K562 (cell line): ENCODE data around the gene YBX1. TPM values are rescaled to one million over a fixed set of nuclear protein-coding genes. Genes with fewer than 3 reads are reported as not detected.
"Not testable (repeated sequence)": the region's sequence is repeated elsewhere in the genome, so short reads cannot be mapped to it uniquely, and the experiment has no call there.

Experiments used
- ATAC-seq: fragments of 200-7000 bp; cut with Tn5 transposase; 3 replicates; pipeline ENCODE4 v1.9.1; 2020; ENCODE audit warnings: moderate library complexity
- BruUV-seq: library from RNA; stranded (reverse); fragments of 400-500 nt; replicated peaks from 2 replicates; lab custom pipeline; 2021; lab: Mats Ljungman, UMichigan
- CTCF ChIA-PET: fragments of 300-600 bp; formaldehyde crosslinking; extraction: SDS; loops from one replicate; lab custom pipeline; 2021; ENCODE audit warnings: low intra/inter-chr PET ratio; lab: Yijun Ruan, JAX
- POLR2A ChIA-PET: fragments of 300-600, 350-650 bp; sonication (Branson Sonifier 250); formaldehyde crosslinking; extraction: SDS; loops from one replicate; lab custom pipeline; 2021; ENCODE audit warnings: antibody characterized with exemption, inconsistent platforms; lab: Yijun Ruan, JAX
- DNase-seq, 4 experiments: peaks; one replicate each; pipeline versions ENCODE4 v3.0.0 to v3.0.0-alpha.2; 2011 to 2018; ENCODE audit warnings: low spot score in 3 of 4, mixed read lengths in 3 of 4; ENCODE audit errors: extremely low read depth in 1 of 4
- FAIRE-seq: peaks from 2 replicates; lab custom pipeline; 2011; peaks lifted over from hg19 to GRCh38; lab: Jason Lieb, UNC
- H2AFZ ChIP-seq: 2 replicates; pipeline ENCODE4 v1.6.0; 2011; ENCODE audit warnings: low read depth, low read length, control low read depth, inconsistent platforms
- H3K27ac ChIP-seq: fragments of 200-600 bp; 3 replicates; pipeline ENCODE4 v1.8.0; 2011; ENCODE audit warnings: low read depth, mild to moderate bottlenecking, control low read depth, inconsistent platforms, low read length, moderate library complexity, mixed read lengths; ENCODE audit errors: extremely low read depth
- H3K27me3 ChIP-seq, 2 experiments: fragments of 300-600 bp in 1 of 2; 2 replicates in 1 of 2; 3 replicates in 1 of 2; pipeline versions ENCODE4 v1.6.0 to v1.8.0; 2011; ENCODE audit warnings: inconsistent platforms in 2 of 2, low read length in 2 of 2, mild to moderate bottlenecking in 1 of 2, mixed read lengths in 1 of 2, moderate library complexity in 1 of 2; ENCODE audit not compliant: control insufficient read depth in 2 of 2, insufficient read depth in 2 of 2
- H3K36me3 ChIP-seq: fragments of 300-600 bp; 3 replicates; pipeline ENCODE4 v1.8.0; 2011; ENCODE audit warnings: mild to moderate bottlenecking, low read length, inconsistent platforms; ENCODE audit not compliant: control insufficient read depth, insufficient read depth
- H3K4me1 ChIP-seq, 2 experiments: fragments of 200-600 bp in 1 of 2; replicated peaks in 1 of 2; 2 replicates in 1 of 2; 3 replicates in 1 of 2; pipeline versions ENCODE4 v1.5.1 to v1.8.0; 2011; ENCODE audit warnings: inconsistent platforms in 2 of 2, low read length in 2 of 2, mild to moderate bottlenecking in 1 of 2, mixed read lengths in 1 of 2, moderate library complexity in 1 of 2; ENCODE audit not compliant: control insufficient read depth in 2 of 2, insufficient read depth in 2 of 2
- H3K4me2 ChIP-seq: 2 replicates; pipeline ENCODE4 v1.6.1; 2011; ENCODE audit warnings: low read length, control low read depth, inconsistent platforms, mixed read lengths; ENCODE audit not compliant: insufficient read depth
- H3K4me3 ChIP-seq: fragments of 200-600 bp; sonication (generic), shearing (Covaris generic); 2 replicates; pipeline ENCODE4 v1.5.1; 2016; ENCODE audit warnings: control low read depth, inconsistent platforms
- H3K79me2 ChIP-seq: fragments of 200-600 bp; 3 replicates; pipeline ENCODE4 v1.8.0; 2011; ENCODE audit warnings: low read length, inconsistent platforms; ENCODE audit not compliant: control insufficient read depth, insufficient read depth
- H3K9ac ChIP-seq, 2 experiments: 2 replicates each; pipeline versions ENCODE4 v1.6.0 to v1.6.1; 2011; ENCODE audit warnings: low read depth in 2 of 2, low read length in 2 of 2, control low read depth in 1 of 2, inconsistent platforms in 1 of 2, mild to moderate bottlenecking in 1 of 2, mixed read lengths in 1 of 2; ENCODE audit not compliant: insufficient read depth in 1 of 2
- H3K9me1 ChIP-seq: one replicate; pipeline ENCODE4 v1.6.0; 2011; ENCODE audit warnings: inconsistent platforms, mild to moderate bottlenecking, low read length, moderate library complexity; ENCODE audit not compliant: control insufficient read depth, insufficient read depth
- H3K9me3 ChIP-seq: replicated peaks from 2 replicates; pipeline ENCODE4 v1.5.1; 2011; ENCODE audit warnings: low read depth, low read length, inconsistent platforms; ENCODE audit not compliant: control insufficient read depth, insufficient read depth
- H4K20me1 ChIP-seq: replicated peaks from 2 replicates; pipeline ENCODE4 v1.6.1; 2011; ENCODE audit warnings: low read length, inconsistent platforms, mixed read lengths; ENCODE audit not compliant: control insufficient read depth, insufficient read depth
- BCL6 ChIP-seq: fragments of 250-450 bp; sonication (Bioruptor Pico); IDR thresholded peaks from 2 replicates; pipeline ENCODE4 v1.4.0; 2020
- ILF3 ChIP-seq: fragments of 450-650 bp; IDR thresholded peaks from 2 replicates; pipeline ENCODE4 v1.6.1; 2018; ENCODE audit warnings: antibody characterized with exemption, mild to moderate bottlenecking, moderate library complexity, borderline replicate concordance
- NR3C1 ChIP-seq: sonication (generic); formaldehyde crosslinking; IDR thresholded peaks from 2 replicates; pipeline ENCODE4 v1.8.1; 2022; ENCODE audit warnings: missing genetic modification reagents
- POLR2A ChIP-seq: fragments of 450-650 bp; conservative IDR thresholded peaks from 2 replicates; pipeline ENCODE4 v1.6.1; 2016
- POLR2AphosphoS2 ChIP-seq: IDR thresholded peaks from 2 replicates; pipeline ENCODE4 v1.6.1; 2012; ENCODE audit warnings: low read length, improper control_type of control experiment
- POLR2B ChIP-seq: fragments of 450-650 bp; IDR thresholded peaks from 2 replicates; pipeline ENCODE4 v1.6.1; 2018; ENCODE audit warnings: low read depth; ENCODE audit not compliant: partially characterized antibody
- RBM22 ChIP-seq: fragments of 200-400 bp; formaldehyde crosslinking; IDR thresholded peaks from 2 replicates; pipeline ENCODE4 v1.6.1; 2018; ENCODE audit warnings: low read length, low read depth; ENCODE audit not compliant: poor library complexity, severe bottlenecking
- RHOXF2B ChIP-seq: fragments of 250-450 bp; sonication (Bioruptor Pico); conservative IDR thresholded peaks from 2 replicates; pipeline ENCODE4 v1.5.1; 2021
- SIN3A ChIP-seq, 2 experiments: fragments of 150-350 bp in 1 of 2; IDR thresholded peaks; 2 replicates each; pipeline ENCODE4 v1.6.1; 2011 to 2016; ENCODE audit warnings: borderline replicate concordance in 2 of 2, low read depth in 2 of 2, low read length in 2 of 2, mild to moderate bottlenecking in 2 of 2, moderate library complexity in 2 of 2; ENCODE audit not compliant: control insufficient read depth in 1 of 2
- STAT5A ChIP-seq: IDR thresholded peaks from 2 replicates; pipeline ENCODE4 v1.6.1; 2012; ENCODE audit warnings: low read length, inconsistent platforms, borderline replicate concordance
- SUPT5H ChIP-seq: fragments of 450-650 bp; IDR thresholded peaks from 2 replicates; pipeline ENCODE4 v1.6.1; 2016
- TFAM ChIP-seq: fragments of 250-450 bp; sonication (Bioruptor Pico); conservative IDR thresholded peaks from 2 replicates; pipeline ENCODE4 v1.5.0; 2021; ENCODE audit warnings: mild to moderate bottlenecking, moderate library complexity
- ZNF263 ChIP-seq: sonication (generic); formaldehyde crosslinking; IDR thresholded peaks from 2 replicates; pipeline ENCODE4 v1.8.0; 2022; ENCODE audit warnings: mild to moderate bottlenecking, missing genetic modification reagents, borderline replicate concordance
- ZNF778 ChIP-seq: fragments of 450-650 bp; formaldehyde crosslinking; IDR thresholded peaks from 2 replicates; pipeline ENCODE4 v1.4.0; 2020; ENCODE audit warnings: mild to moderate bottlenecking, moderate library complexity
- WGBS: fragments of 100-300 bp; shearing (Covaris generic); methylation state at CpG from one replicate; pipeline ENCODE4 v1.1.6; 2016; ENCODE audit warnings: low coverage, mixed read lengths; ENCODE audit not compliant: insufficient coverage; ENCODE audit errors: missing lambda C conversion rate; 5-methylcytosine and 5-hydroxymethylcytosine counted together
- in situ Hi-C: fragments of 300-500 bp; cut with MboI; formaldehyde crosslinking; loops from 4 replicates; pipeline ENCODE4 v1.15.0; 2018; ENCODE audit warnings: inconsistent platforms, mixed read lengths
- intact Hi-C: fragments of 100-400 bp; cut with micrococcal nuclease; formaldehyde crosslinking; loops from 2 replicates; pipeline ENCODE4 v1.14.2; 2022
- polyA plus RNA-seq, 8 experiments: library from polyadenylated mRNA; depleted of rRNA in 4 of 8; stranded (reverse) in 5 of 8; unstranded in 3 of 8; fragments of >200 nt; fragmentation: Nextera tagmentation in 2 of 8; fragmentation: Illumina TruSeq in 1 of 8; extraction: Ambion mirVana in 2 of 8; extraction: Trizol in 1 of 8; gene quantifications; 2 replicates each; pipeline versions ENCODE4 v1.2.1 to v1.2.3, GENCODE V29; 2011 to 2014; ENCODE audit warnings: inconsistent platforms in 1 of 8, missing spikeins in 1 of 8
- total RNA-seq, 7 experiments: library from RNA; depleted of rRNA in 6 of 7; stranded (reverse); fragments of >200 nt in 6 of 7; fragmentation: Illumina TruSeq in 2 of 7; extraction: Trizol in 2 of 7; gene quantifications; 2 replicates each; pipeline versions ENCODE4 v1.2.1 to v1.2.3, GENCODE V29; 2011 to 2021; ENCODE audit warnings: low replicate concordance in 1 of 7
- TF ChIP-seq, protein P1 (sequence below): fragments of 250-450 bp; sonication (Bioruptor Pico); IDR thresholded peaks from 2 replicates; pipeline ENCODE4 v1.6.1; 2021; ENCODE audit warnings: mild to moderate bottlenecking

The YBX1 gene
- total and polyA plus RNA-seq, 9 of the 15 experiments (the other 6 are each of a cell fraction or from before 2014, with no cell fraction given), result 363 to 1,955 (median 1,216) TPM

DNA sequence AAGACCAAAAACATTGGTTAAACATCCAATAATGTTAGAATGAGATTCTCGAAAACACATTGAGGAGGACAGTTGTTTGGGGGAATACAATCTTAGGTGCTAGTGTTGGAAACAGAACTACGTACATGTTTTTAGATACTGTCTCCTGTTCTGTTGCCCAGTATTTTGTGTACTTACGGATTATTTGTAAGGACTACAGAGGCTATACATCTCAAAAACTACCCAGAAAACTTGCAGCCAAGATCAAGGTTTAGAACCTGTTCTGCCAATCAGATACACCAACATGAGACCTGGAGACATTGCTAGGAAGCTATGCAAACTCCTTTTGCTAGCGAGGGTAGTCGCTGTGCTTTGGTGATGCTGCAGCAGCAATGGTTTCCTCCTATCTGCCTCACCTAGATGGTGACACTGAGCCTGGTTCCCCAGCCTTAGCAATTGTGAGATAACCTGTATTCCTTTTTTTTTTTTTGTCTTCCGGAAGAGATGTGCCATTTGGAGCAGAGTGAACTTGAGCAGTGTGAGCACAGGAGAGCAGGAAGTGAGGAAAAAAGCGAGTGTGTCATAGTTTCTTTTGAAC lies 21.8 kb downstream of the YBX1 start:
- in situ Hi-C loops (no loop called here), intact Hi-C loops (no loop called here)
- BruUV-seq, result no TSS peak
- Histone ChIP-seq H3K4me1 (no peaks in the 10 kb centered on the region), H3K9me1 (no peaks in the 10 kb centered on the region), H3K9me3 (no peaks in the 10 kb centered on the region), H3K36me3 (peaks cover 91% of the 10 kb centered on the region), H3K4me3 (no peak overlapping the region), H3K79me2 (peaks cover 30% of the 10 kb centered on the region), H3K27me3 (no peaks in the 10 kb centered on the region), H2AFZ (no peak overlapping the region), H3K9ac (no peak overlapping the region), H3K27ac (no peak overlapping the region), H3K4me2 (no peak overlapping the region), H4K20me1 (no peaks in the 10 kb centered on the region)
- FAIRE-seq (no peak), ATAC-seq (peak; percentile 45), DNase-seq (no peak)
- WGBS, result 94% methylated on average over 7 of the region's 7 CpGs
- TF ChIP-seq, protein P1, sequence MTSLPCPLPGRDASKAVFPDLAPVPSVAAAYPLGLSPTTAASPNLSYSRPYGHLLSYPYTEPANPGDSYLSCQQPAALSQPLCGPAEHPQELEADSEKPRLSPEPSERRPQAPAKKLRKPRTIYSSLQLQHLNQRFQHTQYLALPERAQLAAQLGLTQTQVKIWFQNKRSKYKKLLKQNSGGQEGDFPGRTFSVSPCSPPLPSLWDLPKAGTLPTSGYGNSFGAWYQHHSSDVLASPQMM (CRISPR knock-in tag), result 0 out of 2 replicates have a peak, but pooled peaks have one; percentile 27
- TF ChIP-seq TFAM (CRISPR knock-in tag), result no peak
- no peak for TF ChIP-seq ZNF778
- 0 out of 2 replicates have a peak, but pooled peaks have one; percentile 4 for TF ChIP-seq STAT5A
- no peak for TF ChIP-seq ZNF263 (CRISPR knock-in tag)
- peak; percentile 62 for TF ChIP-seq POLR2A
- peak; percentile 87; the same call in 1 of the 2 replicates for TF ChIP-seq POLR2AphosphoS2
- peak; percentile 76 for TF ChIP-seq RBM22
- TF ChIP-seq SIN3A (IDR thresholded peaks at IDR 0.05; ENCODE audit: borderline replicate concordance in 2 of 2, control insufficient read depth in 1 of 2, low read depth in 2 of 2, low read length in 2 of 2), result 0 out of 4 replicates have a peak, but pooled peaks of 1 of the 2 experiments have one; percentile 30
- TF ChIP-seq SUPT5H, result peak; percentile 59
- TF ChIP-seq ILF3, result peak; percentile 20; the same call in 1 of the 2 replicates
- TF ChIP-seq BCL6 (CRISPR knock-in tag), result no peak
- no peak for TF ChIP-seq RHOXF2B (CRISPR knock-in tag)
- TF ChIP-seq POLR2B, result peak; percentile 56
- TF ChIP-seq NR3C1 (CRISPR knock-in tag), result no peak
- CTCF ChIA-PET, result no interaction called here
- POLR2A ChIA-PET, result no interaction called here

DNA sequence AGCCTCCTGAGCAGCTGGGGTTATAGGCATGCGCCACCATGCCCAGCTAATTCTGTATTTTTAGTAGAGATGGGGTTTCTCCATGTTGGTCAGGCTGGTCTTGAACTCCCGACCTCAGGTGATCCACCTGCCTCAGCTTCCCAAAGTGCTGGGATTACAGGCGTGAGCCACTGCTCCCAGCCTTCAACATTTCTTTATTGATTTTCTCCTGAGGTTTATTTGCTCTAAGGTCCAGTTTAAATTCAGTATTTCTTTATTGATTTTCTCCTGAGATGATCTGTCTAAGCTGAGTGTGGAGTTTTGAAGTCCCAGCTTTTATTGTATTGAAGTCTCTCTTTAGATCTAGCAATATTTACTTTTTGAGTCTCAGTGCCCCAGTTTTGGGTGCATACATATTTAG lies 30.6 kb downstream of the YBX1 start:
- H3K4me1 ChIP-seq, H3K27ac ChIP-seq, H3K9ac ChIP-seq, CTCF ChIA-PET, DNase-seq, H2AFZ ChIP-seq, BruUV-seq, H3K9me1 ChIP-seq, in situ Hi-C loops, H4K20me1 ChIP-seq, FAIRE-seq, H3K9me3 ChIP-seq, ATAC-seq, H3K4me2 ChIP-seq, H3K4me3 ChIP-seq, H3K27me3 ChIP-seq, intact Hi-C loops: not testable (repeated sequence)
- peaks cover 13% of the 10 kb centered on the region; the same call in 2 of the 3 replicates for H3K79me2 ChIP-seq
- WGBS, result 82% methylated on average over 3 of the region's 3 CpGs
- peaks cover 58% of the 10 kb centered on the region for H3K36me3 ChIP-seq
- POLR2A ChIA-PET, result interaction anchor here (1.2 kb wide), 1 partner anchor 12 kb away, joined by 3 read pairs; no protein-coding TSS in a partner anchor
